GM12892 (cell line): ENCODE data around the gene TOP1.

ENCODE experiments used
- DNase-seq: peaks from one replicate; pipeline ENCODE4 v3.0.0; 2011; ENCODE audit not compliant: insufficient read length
- FAIRE-seq: peaks from 2 replicates; lab custom pipeline; 2011; peaks lifted over from hg19 to GRCh38; lab: Jason Lieb, UNC
- POLR2A ChIP-seq: IDR thresholded peaks from 2 replicates; pipeline ENCODE4 v1.6.1; 2011; ENCODE audit warnings: low read depth, low read length, control low read depth
- POLR2AphosphoS5 ChIP-seq: IDR thresholded peaks from 2 replicates; pipeline ENCODE4 v1.6.1; 2011; ENCODE audit warnings: low read depth, low read length, control low read depth
- TAF1 ChIP-seq: IDR thresholded peaks from 2 replicates; pipeline ENCODE4 v1.6.1; 2011; ENCODE audit warnings: low read depth, mild to moderate bottlenecking, control low read depth, low read length, borderline replicate concordance

Gene TOP1

GRCh38 chr20:41158082-41158625 is 129.5 kb downstream of the TOP1 start:
- no peak for FAIRE-seq
- no peak for DNase-seq
- TF ChIP-seq TAF1 (no peak), POLR2AphosphoS5 (no peak), POLR2A (no peak)

DNA sequence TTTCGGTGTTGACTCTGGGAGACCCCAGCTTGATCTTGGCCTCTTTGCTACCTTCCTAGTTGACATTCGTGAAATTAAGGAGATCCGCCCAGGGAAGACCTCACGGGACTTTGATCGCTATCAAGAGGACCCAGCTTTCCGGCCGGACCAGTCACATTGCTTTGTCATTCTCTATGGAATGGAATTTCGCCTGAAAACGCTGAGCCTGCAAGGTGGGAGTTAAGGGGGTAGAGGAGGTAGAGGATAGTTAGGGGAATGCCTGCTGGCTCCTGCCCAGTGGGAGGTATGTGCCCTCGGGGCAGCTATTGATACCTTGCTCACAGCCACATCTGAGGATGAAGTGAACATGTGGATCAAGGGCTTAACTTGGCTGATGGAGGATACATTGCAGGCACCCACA is 130.9 kb downstream of the TOP1 start:
- TF ChIP-seq TAF1 = no peak
- no peak for TF ChIP-seq POLR2AphosphoS5
- DNase-seq = no peak
- peak; percentile 36 for FAIRE-seq

- DNase-seq (no peak), FAIRE-seq (peak; percentile 44)
- TF ChIP-seq TAF1 (no peak), POLR2A (no peak), POLR2AphosphoS5 (no peak)
These were observed 132.1 kb downstream of the TOP1 start for GRCh38 chr20:41160686-41161085.

GRCh38 chr20:41161886-41162285 is 133.3 kb downstream of the TOP1 start:
- FAIRE-seq (no peak), DNase-seq (no peak)
- no peak for TF ChIP-seq POLR2A
- no peak for TF ChIP-seq TAF1
- TF ChIP-seq POLR2AphosphoS5 = no peak

DNA sequence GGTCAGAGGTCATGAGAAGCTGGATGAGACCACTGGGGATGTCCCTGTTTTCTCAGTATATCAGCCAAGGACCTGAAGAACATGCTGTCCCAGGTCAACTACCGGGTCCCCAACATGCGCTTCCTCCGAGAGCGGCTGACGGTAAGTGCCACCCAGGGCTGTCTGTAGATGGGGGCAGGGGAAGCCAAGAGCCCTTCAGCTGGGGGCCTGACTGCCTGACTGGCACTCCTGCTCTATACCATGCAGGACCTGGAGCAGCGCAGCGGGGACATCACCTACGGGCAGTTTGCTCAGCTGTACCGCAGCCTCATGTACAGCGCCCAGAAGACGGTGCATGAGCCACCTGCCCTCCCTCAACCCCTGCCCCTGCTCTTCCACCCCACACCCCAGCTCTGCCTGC is 133.8 kb downstream of the TOP1 start:
- no peak for TF ChIP-seq POLR2AphosphoS5
- TF ChIP-seq POLR2A = no peak
- no peak for TF ChIP-seq TAF1
- no peak for FAIRE-seq
- DNase-seq = no peak

DNA sequence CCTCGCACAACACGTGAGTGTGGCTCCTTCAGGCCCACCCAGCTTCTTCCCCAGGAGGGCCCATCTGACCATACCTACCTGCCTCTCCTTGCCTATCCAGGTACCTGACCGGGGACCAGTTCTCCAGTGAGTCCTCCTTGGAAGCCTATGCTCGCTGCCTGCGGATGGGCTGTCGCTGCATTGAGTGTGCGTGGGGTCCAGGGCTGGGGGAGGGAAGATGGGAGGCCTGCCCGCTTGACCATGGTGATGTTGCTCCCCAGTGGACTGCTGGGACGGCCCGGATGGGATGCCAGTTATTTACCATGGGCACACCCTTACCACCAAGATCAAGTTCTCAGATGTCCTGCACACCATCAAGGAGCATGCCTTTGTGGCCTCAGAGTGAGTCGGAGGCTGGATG is 135.2 kb downstream of the TOP1 start:
- no peak for FAIRE-seq
- TF ChIP-seq TAF1 (no peak), POLR2AphosphoS5 (no peak), POLR2A (no peak)
- no peak for DNase-seq

- TF ChIP-seq POLR2A = no peak
- no peak for TF ChIP-seq TAF1
- TF ChIP-seq POLR2AphosphoS5 = no peak
- FAIRE-seq = no peak
- DNase-seq = no peak
These were observed 136.6 kb downstream of the TOP1 start for GRCh38 chr20:41165001-41165882.

DNA sequence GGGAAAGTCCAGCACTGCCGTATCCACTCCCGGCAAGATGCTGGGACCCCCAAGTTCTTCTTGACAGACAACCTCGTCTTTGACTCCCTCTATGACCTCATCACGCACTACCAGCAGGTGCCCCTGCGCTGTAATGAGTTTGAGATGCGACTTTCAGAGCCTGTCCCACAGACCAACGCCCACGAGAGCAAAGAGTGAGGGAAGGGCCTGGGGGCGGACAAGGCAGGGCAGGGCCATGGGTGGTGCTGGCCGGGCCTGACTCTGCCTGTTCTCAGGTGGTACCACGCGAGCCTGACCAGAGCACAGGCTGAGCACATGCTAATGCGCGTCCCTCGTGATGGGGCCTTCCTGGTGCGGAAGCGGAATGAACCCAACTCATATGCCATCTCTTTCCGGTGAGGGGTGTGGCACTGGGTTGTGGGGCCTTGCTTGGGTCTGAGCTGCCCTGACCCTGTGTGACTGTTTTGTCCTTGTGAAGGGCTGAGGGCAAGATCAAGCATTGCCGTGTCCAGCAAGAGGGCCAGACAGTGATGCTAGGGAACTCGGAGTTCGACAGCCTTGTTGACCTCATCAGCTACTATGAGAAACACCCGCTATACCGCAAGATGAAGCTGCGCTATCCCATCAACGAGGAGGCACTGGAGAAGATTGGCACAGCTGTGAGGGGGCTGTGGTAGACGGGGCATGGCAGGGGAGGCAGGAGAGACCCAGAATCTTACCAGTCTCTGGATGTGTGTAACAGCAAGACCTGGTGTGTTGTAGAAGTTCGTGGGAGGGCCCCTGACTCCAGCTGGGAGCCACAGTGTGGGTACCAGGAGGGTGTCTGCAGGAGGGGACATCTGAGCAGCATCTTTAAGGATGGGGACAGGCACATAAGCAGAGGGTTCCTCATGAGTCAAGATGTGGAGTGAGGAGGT is 137.8 kb downstream of the TOP1 start:
- DNase-seq (no peak), FAIRE-seq (no peak)
- TF ChIP-seq POLR2A (no peak), TAF1 (no peak), POLR2AphosphoS5 (no peak)

DNA sequence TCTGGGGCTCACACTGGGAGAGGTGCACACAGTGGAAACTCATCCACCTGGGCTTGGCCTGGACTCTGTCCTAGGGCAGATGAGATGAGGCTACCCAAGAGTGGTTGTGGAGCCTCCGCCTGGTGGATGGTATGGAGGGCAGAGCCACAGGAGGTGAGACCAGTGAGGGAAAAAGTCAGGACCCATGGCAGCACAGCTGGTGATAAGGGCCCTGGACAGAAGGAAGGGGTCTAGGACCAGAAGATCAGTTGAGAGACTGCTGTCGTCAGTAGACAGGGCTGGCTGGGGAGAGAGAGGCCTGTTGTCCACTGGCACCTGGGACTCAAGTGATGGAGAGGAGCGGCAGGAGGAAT is 138.5 kb downstream of the TOP1 start:
- DNase-seq (no peak), FAIRE-seq (no peak)
- TF ChIP-seq POLR2AphosphoS5 (no peak), TAF1 (no peak), POLR2A (no peak)

GRCh38 chr20:41167481-41168253 is 139.0 kb downstream of the TOP1 start:
- TF ChIP-seq POLR2AphosphoS5 = no peak
- no peak for TF ChIP-seq TAF1
- no peak for TF ChIP-seq POLR2A
- DNase-seq (no peak), FAIRE-seq (peak; percentile 78)
